ENCODE measurements around the gene ANTXRL.

- no peak for TF ChIP-seq CTCF (IDR thresholded peaks at IDR 0.05)
- TF ChIP-seq EP300 (IDR thresholded peaks at IDR 0.05; ENCODE audit: low read depth): no peak
- TF ChIP-seq POLR2A (IDR thresholded peaks at IDR 0.05): no peak
These were observed 30.6 kb downstream of the ANTXRL start for GRCh38 chr10:46317370-46317769.

Measured in transverse colon (tissue), 3 donors.